GM20431 (cell line): ENCODE results near the gene AKT1S1.

Source experiments
- in situ Hi-C: fragments of 300-500 bp; cut with MseI, MboI; formaldehyde crosslinking; loops from one replicate; pipeline ENCODE4 v1.15.0; 2020; ENCODE audit warnings: low sequenced_read_pairs; ENCODE audit not compliant: unreplicated experiment

The AKT1S1 gene

DNA sequence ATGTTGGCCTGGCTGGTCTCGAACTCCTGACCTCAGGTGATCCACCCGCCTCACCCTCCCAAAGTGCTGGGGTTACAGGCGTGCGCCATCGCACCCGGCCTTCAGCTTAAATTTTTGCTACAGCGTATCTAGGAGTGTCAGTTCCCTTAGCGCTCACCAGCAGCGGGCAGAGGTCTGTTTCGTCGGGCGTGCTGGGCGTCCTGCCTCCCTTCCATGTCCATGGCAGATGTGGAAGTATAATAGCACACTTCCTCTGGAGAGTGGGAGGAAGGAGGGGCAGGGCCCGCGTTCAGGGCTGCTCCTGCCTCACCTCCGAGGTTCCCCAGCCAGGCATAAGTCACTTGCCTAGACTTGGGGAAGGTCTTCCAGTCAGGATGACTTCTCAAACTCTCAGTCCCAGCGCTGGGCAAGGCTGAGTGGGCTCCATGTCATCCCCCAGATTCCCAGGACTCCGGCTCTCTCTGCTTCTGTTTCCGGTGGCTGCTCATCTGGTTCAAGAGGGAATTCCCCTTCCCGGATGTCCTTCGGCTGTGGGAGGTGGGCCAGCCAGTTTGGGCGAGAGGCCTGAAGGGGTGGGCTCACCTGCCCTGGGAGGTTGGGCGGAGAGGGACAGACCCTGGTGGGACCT lies 10.0 kb upstream of the AKT1S1 start:
- in situ Hi-C loops, result no loop called here

DNA sequence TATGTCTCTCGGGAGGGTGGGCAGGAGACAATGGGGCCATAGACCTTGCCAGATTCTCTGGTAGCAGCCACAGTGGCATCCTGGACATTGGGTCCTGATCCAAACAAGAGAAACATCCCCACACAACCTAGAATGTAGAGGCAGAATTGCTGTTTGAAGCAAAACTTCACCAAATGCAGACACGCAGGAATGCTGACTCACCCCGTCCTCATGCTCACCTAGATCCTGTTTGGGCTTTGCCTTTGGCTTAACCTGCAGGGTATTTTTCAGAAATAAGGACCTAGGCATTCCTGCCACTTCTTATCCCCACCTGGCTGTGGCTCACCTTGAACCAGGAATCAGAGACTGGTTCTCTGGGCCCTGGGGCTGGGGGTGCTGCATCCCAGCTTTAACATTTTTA lies 7.6 kb upstream of the AKT1S1 start:
- in situ Hi-C loops, result no loop called here

DNA sequence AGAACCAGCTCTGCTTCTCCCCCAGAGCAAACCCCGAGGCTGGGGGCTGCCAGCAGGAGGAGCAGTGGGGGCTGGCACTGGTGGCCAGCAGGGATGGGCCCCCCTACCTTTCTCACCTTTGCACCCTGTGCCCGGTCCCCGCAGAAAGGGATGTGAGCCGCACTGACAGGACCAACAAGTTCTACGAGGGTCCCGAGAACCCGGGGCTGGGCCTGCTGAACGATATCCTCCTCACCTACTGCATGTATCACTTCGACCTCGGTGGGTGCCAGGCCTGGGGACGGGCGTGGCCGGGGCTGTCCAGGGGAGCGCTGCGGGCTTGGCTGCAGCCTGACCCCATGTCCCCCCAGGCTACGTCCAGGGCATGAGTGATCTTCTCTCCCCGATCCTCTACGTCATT lies 7.0 kb upstream of the AKT1S1 start:
- in situ Hi-C loops, result no loop called here

DNA sequence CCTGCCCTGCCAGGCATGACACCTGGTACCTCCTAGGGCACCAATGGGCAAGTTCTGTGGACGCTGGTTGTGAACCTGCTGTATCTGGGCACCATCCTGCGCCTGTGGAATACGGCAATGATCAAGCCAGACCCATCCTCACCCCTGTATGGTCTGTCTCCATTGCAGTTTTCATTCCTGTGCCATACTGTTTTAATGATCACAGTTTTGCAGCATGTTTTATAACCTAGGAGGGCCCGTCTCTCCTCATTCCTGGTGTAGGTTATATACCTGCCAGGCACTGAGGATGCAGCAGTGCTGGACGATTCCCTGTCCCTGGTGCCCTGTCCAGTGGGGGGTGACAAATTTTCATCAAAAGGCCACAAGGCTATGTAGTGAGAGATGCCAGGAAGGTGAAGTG lies 5.9 kb upstream of the AKT1S1 start:
- in situ Hi-C loops, result no loop called here

DNA sequence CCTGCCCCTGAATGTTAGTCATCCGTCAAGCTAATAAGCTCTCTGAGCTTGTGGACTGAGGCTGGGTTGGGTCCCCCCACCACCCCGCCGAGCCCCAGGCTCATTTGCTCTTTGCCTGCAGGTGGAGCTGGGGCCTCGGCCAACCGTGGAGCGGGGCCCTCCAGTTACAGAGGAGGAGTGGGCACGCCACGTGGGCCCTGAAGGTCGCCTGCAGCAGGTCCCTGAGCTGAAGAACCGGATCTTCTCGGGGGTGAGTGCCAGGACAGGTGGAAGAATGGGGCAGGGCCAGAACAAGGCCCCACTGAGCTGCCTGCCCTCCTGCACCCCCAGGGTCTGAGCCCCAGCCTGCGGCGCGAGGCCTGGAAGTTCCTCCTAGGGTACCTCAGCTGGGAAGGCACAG lies 5.5 kb upstream of the AKT1S1 start:
- in situ Hi-C loops, result no loop called here

DNA sequence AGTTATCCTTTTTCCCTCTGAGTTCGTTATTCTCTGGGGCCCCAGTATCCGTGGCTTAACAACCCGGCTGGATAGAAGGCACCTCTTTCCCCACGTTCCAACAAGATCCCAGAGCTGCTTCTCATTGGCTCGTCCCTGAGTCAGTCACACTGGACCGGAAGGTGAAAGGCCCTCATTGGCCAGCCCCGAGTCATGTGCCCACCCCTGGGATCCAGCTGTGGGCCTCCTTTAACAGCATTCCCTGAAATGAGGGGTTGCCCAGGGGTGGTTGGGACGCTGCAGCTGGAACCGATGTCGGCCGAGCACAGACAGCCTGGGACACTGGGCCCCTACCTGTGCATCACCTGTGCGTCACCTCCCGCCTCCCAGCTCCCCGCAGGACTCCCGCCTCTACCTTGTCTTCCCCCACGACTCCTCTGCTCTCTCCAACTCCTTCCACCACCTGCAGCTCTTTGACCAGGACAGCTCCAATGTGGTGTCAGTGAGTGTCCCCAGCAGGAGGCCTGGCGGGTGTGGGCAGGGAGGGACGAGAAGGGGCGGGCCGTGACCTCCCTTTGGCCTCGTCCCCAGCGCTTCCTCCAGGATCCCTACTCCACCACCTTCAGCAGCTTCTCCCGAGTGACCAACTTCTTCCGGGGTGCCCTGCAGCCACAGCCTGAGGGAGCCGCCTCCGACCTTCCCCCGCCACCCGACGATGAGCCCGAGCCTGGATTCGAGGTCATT lies 4.7 kb upstream of the AKT1S1 start:
- in situ Hi-C loops, result no loop called here

DNA sequence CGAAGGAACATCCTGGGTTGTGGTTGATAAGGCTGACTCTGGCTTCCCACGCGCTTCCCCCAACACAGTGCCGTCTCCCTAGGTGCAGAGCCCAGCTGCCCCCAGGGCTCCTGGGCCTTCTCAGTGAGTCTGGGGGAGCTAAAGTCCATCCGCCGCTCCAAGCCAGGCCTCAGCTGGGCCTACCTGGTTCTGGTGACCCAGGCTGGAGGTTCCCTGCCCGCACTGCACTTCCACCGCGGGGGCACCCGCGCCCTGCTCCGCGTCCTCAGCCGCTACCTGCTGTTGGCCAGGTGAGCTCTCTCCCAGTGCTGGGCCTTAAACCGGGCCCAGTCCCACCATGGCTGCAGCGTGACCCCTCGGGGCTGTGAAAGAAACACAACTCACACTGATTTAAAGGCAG lies 4.0 kb upstream of the AKT1S1 start:
- in situ Hi-C loops, result no loop called here

DNA sequence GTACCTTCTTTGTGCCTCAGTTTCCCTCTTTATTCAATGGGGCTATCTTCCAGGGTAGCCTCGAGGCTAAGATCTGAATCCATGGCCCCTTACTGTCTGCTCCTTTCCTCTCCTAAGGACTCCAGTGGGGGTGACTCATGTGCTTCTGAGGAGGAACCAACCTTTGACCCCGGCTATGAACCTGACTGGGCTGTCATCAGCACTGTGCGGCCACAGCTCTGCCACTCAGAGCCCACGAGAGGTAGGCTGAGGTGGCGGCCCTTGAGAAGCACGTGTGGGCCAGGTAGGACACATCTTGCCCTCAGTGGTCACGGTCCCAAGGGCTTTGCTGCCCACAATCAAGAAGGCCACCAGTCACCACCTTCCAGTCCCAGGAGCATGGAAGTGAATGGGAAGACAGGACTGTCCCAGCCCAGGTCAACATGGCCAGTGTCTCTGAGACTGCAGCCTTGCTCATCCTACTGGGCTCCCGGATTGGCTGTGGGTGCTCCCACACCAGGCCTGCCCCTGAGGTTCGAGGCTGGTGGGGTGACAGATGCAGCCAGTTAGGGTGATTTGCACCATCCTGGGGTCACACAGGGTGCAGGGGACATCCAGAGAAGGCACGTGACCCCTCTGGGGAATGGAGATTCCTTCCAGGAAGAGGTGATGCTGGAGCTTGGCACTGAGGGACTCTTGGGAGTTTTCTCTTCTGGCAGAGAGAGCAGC lies 3.2 kb upstream of the AKT1S1 start:
- in situ Hi-C loops, result no loop called here

DNA sequence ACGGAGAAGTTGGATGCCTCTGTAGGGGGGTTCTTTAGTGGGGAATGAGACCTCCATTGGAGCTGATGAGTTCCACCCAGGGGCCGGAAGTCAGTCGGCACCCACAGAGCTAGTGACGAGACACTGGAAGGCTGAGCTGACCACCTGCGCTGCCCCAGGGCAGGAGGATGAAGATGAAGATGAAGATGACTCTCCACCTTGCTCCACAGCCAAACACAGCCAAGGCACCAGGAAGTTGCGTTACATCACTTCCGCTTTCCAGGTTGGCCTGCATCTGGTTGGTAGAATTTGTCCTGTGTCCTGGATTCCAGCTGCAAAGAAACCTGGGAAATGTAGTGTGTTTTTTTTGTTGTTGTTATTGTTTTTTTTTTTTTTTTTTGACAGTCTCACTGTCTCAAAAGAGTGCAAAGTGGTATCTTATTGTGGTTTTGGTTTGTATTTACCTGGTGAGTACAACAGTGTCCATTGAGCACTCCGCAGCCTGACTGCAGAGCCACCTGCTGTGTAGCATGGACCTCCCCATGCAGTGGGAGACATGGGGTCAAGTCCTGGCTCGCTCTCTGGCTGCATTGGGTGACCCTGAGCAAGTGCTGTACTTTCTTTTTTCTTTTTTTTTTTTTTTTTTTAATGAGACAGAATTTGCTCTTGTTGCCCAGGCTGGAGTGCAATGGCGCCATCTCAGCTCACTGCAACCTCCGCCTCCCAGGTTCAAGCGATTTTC lies 2.2 kb upstream of the AKT1S1 start:
- in situ Hi-C loops, result no loop called here

DNA sequence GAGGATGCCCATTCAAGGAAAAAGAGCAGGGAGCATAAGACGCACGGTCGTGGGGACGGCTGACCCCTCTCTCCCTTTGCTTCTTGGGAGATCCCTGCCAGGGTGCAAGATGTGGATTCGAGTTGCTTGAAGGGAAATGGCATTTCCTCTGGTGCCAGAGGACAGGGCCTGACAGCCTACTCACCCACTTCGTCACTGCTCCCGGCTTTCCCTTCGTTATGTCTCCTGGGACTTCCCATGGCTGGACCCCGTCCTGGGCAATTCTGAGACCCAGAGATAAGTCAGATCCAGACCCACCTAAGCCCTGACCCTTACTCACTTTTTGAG lies 1.6 kb upstream of the AKT1S1 start:
- in situ Hi-C loops, result no loop called here

DNA sequence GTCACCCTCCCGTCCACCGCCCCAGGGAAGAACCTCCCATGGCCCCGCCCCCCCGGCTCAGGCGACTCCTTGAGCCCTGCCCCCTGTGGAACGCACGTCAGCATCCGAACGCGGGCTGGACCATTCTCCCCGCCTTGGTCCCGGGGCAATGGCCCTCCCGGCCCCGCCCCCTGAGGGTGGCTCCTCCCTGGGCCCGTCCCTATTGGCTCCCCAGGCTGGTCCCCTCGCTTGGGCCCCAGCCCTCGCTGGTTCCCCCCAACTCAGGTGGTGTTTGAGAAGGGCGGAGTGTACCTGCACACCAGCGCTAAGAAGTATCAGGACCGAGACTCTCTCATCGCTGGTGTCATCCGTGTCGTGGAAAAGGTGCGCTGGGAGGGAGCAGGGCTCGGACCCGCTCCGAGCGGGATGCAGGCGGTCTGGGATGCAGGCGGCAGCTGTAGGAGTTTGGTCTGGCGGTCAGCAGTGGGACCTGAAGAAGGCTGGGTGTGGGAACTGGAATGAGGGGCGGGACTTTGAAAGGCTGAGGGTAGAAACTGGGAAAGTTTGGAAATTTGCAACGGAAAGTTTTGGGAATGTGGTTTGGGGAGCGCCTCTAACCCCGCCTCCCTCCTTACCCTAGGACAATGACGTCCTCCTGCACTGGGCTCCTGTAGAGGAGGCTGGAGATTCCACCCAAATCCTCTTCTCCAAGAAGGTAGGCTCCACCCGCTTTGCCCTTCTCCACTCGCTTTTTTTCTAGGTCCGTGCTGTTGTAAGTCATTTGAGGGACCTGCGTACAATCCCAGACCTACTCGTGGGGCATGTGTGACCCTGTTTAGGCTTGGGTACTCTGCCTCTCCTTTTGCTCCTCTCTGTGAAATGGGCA lies 956 bp upstream of the AKT1S1 start:
- in situ Hi-C loops, result no loop called here

DNA sequence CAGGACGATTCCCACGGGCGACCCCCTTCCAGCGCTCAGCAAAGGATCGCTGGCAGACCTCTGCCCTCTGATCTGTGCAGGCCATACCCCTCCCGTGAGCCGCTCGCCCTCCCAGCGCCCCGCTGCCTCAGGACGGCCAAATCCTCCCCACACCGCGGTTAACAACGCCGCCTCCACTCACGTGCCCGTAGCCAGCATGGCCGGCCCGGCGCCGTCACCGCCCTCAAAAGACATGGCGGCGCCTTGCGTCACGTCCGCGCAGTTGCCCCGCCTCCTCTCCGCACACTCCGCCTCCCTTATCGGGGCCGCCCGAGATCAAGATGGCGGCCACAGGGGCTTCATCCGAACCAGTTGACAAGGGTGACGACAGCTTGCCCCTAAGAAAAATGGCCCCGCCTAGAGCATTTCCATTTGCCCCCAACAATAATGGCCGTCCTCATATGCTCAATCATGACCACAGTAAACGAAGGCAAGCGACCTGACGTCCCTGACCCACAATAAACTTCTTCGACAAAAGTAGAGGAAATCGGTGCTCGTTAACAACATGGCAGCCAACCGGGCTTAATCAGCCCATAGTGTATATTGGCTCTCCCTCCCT lies 634 bp downstream of the AKT1S1 start:
- in situ Hi-C loops, result no loop called here

DNA sequence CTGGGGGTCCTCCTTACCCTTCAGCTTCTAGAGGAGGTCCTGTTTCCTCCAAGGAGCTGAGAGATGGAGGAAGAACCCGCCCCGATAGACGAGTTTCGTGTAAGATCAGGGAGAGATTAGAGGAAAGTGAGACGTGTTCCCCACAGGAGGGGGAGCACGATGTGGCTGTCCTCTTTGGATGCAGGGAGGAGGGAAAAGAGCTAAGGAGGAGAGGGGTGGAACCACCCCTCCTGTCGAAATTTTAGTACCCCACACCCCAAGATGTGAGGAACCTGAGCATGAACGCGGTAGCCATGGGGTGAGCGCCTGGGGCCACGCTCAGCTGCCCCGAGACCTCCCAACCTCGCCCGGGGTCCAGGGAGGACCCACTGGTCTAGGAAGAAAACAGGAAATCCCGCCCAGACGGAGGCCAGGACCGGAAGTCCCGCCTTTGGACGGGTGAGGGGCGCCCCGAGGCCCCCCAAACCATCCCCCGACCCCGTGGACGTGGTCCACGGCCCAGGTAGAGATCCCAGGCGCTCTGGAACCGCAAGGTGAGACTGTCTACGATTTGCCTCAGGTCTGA lies 1.2 kb downstream of the AKT1S1 start:
- in situ Hi-C loops, result no loop called here

DNA sequence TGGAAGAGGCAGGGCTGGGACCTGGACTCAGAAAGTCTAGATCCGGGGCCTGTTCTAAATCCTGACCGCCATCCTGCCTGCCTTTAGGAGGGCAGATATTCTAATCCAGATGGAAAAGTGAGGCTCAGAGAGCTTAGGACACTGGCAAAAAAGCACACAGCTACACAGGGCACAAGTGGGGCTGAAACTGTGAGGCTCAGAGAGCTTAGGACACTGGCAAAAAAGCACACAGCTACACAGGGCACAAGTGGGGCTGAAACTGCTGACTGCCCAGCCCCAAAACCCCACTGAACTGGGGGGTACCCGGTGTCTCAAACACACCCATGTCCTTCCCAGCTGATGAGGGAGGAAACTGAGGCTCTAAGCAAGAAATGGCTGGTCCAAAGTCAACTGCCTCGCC lies 2.0 kb downstream of the AKT1S1 start:
- in situ Hi-C loops, result no loop called here

DNA sequence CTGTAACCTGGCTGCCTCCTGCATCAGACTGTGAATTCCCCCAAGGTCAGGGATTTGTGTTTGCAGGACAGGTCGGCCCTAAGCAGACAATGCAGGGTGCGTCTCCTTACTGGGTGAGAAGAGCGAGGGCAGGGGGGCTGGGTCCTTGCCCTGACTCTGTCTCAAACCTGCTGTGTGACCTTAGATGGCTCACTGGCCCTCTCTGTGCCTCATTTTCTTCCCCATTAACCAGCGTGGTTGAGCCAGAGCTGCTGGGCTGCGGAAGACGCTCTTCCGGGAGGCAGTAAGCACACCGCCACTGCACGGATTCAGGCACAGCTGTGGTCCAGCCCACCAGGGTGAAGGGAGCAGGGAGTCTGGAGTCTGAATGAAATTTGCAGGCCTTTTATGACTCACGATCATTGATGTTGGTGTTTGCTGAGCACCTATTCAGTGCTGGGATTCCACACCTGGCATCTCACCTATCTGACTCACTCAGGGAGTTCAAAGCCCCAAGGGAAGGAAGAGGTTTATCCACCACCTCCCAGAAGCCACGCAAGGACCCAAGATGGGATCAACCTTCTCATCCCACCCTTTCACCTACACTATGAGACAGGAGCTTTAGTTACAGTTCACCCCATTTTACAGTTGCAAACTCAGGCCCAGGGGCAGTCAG lies 2.5 kb downstream of the AKT1S1 start:
- in situ Hi-C loops, result no loop called here

DNA sequence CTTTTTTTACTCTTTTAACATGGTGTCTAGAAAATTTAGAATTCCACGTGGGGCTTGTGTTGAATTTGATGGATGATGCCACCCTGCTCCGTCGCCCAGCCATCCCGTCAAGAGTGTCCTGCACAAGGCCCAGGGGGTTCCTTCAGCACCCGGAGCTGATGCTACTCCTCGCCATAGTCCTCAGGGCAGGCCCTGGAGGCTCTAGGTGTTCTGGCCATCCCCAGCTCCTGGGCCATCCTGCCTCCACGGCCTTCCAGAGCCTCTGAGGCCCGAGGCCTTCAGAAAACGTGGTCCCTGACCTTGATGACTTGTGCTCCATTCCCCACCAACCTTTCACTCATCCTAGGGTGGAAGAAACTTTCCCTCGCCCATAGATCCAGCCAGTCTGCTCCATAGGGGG lies 3.3 kb downstream of the AKT1S1 start:
- in situ Hi-C loops, result no loop called here

DNA sequence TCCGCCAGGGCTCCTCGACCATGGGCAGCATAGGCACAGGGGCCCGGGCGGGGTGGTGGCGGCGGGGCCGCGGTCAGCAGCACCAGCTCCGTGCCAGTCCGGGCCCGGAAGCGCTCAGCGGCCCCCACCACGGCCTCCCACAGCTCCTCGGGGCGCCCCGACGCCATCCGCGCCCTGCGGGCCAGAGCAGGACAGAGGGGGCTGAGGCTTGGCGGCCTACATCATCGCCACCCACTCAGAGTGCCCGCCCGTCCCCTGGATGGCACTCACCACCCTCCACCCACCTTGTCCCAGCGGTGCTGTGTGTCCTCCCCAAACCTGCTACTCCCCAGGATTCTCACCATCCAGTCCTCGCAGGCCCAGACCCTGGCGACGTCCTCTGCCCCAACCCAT lies 4.0 kb downstream of the AKT1S1 start:
- in situ Hi-C loops, result no loop called here

DNA sequence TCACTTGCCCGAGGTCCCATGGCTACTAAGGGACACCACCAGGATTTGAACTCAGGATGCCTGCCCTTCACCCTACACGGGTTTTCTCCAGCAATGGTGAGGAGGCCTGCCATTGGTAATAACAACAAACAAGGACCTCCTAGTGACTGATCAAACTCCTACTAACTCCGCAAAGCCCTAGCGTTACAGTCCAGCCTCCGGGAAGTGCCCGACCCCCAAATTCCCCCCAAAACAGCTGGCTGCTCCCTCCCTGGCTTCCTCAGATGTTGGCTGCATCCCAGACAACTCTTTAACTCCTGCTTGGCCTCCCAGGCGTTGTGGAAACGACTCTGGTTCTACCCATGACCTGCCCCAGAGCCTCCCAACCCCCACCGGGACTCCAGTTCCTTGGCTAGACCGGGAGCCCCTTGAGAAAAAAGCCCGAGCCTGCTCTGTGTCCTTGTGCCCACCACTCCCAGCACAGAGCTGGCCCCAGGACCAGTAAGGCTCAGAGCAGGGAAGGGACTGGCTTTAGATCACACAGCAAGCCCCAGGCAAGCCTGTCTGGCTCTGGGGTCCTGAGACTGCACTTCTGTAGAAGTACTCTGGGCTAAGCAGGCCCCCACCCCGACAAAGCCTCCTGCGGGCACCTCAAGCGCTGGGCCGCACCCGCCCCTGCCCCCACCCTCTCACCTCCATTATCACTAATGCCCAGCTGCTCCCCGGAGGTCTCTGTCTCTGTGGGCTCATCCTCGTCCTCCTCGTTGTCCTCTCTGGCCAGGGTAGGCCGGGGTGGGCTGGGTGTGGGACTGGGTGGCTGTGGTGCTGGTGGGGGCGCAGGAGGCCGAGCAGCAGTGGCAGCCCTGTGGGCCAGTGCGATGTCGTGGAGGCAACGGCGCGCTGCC lies 4.7 kb downstream of the AKT1S1 start:
- in situ Hi-C loops, result no loop called here
